ENCODE data around the gene CFAP77.

DNA sequence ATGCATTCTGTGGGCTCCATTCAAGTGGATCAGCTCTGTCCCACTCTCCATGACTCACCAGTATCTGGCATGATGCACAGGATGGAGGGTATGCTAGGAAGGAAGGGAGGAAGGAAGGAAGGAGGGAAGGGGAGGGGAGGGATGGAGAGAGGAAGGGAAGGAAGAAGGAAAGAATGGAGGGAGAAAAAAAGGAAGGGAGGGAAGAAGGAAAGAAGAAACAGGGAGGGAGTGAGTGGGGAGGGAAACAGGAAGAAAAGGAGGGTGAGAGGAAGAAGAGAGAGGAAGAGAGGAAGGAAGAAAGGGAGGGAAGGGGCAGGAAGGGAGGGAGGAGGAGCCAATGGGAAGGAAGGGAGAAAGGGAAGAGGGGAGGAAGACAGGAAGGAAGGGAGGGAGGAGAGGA, 167.1 kb downstream of the CFAP77 start:
- TF ChIP-seq, protein P1, sequence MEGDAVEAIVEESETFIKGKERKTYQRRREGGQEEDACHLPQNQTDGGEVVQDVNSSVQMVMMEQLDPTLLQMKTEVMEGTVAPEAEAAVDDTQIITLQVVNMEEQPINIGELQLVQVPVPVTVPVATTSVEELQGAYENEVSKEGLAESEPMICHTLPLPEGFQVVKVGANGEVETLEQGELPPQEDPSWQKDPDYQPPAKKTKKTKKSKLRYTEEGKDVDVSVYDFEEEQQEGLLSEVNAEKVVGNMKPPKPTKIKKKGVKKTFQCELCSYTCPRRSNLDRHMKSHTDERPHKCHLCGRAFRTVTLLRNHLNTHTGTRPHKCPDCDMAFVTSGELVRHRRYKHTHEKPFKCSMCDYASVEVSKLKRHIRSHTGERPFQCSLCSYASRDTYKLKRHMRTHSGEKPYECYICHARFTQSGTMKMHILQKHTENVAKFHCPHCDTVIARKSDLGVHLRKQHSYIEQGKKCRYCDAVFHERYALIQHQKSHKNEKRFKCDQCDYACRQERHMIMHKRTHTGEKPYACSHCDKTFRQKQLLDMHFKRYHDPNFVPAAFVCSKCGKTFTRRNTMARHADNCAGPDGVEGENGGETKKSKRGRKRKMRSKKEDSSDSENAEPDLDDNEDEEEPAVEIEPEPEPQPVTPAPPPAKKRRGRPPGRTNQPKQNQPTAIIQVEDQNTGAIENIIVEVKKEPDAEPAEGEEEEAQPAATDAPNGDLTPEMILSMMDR (IDR thresholded peaks at IDR 0.05; ENCODE audit: insufficient read depth, low read length) = no peak
- TF ChIP-seq GABPA (IDR thresholded peaks at IDR 0.05; ENCODE audit: low read depth) (no peak), POLR2AphosphoS5 (IDR thresholded peaks at IDR 0.05; ENCODE audit: low read depth) (no peak)
